GM19043 (cell line): Measurements from ENCODE around the gene PTCRA.
"Not testable (repeated sequence)": the region's sequence is repeated elsewhere in the genome, so short reads cannot be mapped to it uniquely, and the experiment has no call there.

Source experiments
- ATAC-seq: cut with Tn5 transposase; IDR thresholded peaks from one replicate; pipeline ENCODE4 v1.9.1; 2021; ENCODE audit warnings: low read depth; ENCODE audit not compliant: unreplicated experiment

Gene PTCRA

DNA sequence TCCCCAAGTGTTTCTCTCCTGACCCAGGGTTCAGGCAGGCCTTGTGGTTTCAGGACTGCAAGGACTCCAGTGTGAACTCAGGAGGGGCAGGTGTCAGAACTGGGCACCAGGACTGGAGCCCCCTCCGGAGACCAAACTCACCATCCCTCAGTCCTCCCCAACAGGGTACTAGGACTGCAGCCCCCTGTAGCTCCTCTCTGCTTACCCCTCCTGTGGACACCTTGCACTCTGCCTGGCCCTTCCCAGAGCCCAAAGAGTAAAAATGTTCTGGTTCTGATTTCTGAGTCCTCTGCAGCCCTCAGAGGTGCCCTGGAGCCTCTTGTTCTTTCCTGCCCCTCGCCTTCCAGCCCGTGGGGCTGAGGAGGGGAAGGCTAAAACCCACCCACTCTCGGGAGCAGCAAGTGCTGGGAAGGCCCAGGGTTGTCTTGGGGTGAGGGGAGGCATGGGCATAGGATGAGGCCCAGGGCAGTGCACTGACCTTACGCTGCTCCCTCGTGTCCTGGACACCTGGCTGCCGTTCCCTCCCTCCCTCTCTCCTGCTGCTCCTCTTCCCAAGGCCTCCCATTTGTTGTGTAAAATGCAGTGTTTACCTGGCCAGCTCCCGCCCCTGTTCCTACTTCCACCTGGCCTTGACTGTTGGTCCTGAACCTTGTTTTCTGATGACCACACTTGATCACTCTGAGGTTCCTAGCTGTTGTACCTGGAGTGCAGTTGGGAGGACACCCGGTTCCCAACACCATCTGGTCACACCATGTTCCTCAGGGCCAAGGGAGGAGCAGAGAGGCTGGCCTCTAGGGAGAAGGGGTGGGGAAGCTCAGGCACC lies 23.3 kb downstream of the PTCRA start:
- ATAC-seq = no peak

DNA sequence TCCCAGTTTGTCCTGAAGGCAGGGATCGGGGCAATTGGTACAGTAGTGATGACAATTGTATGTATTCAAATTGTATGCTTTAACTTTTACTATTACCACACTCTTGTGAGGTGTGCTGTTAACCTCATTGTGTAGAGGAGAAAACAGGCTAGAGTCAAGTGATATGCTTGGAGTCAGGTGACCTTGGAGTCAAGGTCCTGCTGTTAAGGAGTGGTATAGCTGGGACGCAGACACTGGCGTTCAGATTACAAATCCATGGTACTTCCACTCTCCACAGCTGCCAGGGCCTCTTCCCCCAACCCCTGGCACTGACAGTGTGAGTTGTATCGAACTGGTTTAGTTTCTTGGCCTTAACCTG lies 23.9 kb downstream of the PTCRA start:
- no peak for ATAC-seq

DNA sequence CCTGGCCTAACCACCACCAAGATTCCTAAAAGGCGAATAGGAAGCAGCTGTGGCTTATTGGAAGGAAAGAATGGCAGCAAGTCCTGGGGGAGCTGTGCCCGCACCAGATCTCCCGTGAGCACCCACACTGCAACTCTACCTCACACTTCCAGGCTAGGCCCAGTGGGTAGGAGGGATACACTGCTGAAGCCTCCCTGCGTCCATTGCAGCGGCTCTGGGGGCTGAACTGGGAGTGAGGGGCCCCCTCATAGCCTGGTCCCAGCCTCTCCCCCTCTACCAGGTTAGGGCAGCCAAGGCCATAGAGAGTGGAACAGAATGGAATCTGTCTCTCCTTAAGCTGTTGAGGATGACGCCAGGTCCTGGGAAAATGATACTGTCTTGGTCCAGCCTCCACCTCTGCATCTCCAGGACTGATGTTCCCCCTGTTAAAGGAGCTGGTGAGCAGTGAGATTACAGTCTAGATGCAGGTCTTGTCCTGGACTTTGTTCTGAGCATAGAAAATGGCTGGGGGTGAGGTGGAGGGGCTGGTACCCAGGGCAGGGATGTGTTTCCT lies 24.7 kb downstream of the PTCRA start:
- no peak for ATAC-seq

DNA sequence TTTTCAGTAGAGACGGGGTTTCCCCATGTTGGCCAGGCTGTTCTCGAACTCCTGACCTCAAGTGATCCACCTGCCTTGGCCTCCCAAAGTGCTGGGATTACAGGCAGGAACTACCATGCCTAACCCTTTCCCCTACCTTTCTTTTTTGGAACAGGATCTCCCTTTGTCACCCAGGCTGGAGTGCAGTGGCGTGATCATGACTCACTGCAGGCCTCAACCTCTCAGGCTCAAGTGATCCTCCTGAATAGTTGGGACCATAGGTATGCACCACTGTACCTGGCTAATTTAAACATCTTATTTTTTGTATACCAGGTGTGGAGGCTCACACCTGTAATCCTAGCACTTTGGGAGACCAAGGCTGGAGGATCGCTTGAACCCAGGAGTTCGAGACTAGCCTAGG lies 25.5 kb downstream of the PTCRA start:
- not testable (repeated sequence) for ATAC-seq

DNA sequence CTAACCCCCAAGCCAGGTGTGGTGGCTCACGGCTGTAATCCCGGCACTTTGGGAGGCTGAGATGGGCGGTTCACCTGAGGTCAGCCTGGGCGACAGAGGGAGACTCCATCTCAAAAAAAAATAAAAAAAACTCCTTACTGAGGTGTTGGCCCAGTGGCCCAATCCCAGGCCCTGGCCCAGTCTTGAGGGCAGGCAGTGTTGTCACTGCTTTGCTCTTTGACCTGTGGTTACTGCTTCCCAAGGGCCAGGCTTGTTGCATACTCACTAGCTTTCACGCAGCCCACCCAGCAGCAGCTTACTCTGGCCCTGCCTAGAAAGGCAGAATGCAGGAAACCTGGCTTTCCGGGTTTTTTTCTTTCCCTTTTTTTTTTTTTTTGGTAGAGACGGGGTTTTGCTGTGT lies 26.6 kb downstream of the PTCRA start:
- ATAC-seq = no peak

DNA sequence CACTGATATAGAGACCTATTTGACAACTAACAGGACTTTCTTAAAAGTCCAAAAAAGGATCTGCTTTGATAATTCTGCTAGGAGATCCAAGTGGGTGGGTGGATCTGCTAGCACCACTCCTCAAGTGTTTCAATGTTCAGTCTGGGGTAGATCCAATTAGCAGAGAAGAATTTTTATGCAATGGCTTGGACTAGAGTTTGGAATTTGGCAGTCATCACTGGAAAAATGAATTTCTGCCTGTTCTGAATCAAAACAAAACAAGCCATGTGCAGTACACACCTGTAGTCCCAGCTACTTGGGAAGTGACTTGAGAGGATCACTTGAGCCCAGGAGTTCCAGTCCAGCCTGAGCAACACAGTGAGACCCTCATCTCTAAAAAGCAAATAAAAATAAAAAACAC lies 32.1 kb downstream of the PTCRA start:
- no peak for ATAC-seq

DNA sequence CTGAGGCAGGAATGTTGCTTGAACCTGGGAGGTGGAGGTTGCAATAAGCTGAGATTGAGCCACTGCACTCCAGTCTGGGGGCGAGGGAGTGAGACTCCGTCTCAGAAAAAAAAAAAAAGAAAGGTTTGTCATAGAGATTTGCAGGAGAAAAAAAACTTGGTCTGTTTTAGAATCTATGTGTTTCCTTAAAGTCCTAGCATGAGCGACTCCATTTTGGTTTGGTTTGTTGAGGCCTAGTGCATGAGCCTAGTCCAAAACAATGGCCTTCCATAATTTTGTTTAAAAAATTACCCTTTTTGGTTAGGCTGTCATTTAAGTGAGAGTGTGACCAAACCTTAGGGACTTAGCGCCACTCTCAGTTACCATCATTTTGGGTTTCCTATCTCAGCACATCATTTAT lies 36.5 kb downstream of the PTCRA start:
- no peak for ATAC-seq

DNA sequence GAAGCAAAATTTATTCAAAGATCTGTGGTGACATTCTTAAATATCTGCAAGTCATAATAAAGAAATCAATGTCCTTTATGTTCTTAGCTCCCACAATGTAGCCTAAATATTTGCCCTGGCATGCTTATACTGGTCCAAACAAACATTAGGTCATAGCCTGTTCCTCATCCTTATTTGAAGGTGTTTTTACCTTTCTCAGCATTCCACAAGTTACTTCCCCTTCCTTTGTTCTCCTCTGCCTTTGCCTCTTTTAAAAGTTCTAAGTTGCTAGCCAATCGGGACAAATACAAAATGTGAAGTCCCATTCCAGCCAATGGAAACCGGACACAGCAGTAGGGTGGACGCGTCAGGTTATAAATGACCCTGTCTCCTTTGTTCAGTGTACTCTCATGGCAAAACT lies 38.6 kb downstream of the PTCRA start:
- not testable (repeated sequence) for ATAC-seq

DNA sequence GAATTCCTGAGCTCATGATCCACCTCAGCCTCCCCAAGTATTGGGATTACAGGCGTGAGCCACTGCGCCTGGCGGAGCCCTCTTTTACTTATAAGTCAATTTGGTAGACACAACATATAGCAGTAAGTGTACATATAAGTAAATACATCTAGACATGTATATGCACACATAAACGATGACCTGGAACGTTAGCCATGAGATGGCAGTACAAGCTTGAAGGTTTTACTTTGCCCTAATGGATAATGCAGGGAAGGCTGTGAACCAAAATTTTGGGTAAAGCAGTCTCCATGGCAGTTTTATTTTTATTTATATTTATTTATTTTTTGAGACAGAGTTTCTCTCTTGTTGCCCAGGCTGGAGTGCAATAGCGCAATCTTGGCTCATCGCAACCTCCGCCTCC lies 42.3 kb downstream of the PTCRA start:
- ATAC-seq = no peak

DNA sequence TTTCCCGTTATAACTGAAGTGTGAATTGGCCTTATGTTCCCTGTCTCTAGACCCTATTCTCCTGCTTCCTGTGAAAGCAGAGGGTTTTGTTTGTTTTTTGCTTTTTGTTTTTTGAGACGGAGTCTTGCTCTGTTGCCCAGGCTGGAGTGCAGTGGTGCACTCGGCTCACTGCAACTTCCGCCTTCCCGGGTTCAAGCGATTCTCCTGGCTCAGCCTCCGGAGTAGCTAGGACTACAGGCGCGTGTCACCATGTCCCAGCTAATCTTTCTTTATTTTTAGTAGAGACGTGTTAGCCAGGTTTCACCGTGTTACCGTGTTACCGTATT lies 44.0 kb downstream of the PTCRA start:
- ATAC-seq = no peak

DNA sequence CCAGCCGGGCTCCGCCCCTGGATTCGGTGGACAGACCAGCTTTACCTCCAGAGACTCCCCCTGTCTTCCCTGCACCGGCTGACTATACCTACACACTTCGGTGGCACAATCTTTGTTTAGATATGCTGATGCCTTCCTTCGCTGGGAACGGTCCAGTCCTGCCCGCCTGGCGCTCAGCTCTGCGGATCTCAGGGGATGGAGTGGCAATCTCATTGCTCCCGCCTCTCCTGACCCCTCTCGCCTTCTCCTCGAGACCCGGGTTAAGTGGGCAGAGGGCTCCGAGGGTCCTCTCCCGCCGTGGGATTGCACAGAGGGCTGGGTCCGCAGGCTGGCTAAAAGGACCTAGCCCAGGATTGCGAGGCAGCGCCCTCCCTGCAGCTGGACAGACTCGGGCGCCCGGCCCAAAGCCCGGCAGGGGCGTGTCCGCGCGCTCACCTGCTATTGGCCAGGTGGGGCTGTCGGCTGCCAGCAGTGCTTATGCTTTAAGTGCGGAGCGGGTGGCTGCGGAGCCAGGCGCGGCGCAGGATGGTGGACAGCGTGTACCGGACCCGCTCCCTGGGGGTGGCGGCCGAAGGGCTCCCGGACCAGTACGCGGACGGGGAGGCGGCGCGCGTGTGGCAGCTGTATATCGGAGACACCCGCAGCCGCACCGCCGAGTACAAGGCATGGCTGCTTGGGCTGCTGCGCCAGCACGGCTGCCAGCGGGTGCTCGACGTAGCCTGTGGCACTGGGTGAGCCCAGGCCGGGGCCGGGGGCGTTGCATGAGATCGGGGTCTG lies 44.6 kb downstream of the PTCRA start, which contains the start of gene GNMT:
Gene GNMT, plus strand, starts transcription at position 512 of the 777 bp plus-strand sequence. Its CDS starts 14 bp downstream, at position 526.
- ATAC-seq = no peak

DNA sequence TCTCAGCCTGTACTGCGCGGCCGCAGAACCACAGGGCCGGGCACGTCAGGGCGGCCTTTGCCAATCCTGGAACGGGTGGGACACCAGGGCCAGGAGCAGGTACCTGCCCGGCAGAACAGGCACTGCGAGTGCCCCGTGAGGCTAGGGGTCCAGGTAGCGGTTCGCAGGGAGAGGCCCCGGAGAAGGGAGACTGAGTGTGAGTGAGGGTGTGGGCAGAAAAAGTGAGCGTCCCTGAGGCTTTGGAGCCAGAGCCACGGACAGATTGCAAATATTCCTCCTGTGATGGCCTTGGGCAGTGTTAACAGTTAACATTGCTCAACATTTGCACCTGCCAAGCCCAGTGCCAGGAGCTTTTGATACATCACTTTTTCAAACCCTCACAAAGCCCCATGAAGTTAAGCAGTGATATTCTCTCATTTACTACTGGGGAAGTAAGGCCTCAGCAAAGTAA lies 45.2 kb downstream of the PTCRA start:
- no peak for ATAC-seq

DNA sequence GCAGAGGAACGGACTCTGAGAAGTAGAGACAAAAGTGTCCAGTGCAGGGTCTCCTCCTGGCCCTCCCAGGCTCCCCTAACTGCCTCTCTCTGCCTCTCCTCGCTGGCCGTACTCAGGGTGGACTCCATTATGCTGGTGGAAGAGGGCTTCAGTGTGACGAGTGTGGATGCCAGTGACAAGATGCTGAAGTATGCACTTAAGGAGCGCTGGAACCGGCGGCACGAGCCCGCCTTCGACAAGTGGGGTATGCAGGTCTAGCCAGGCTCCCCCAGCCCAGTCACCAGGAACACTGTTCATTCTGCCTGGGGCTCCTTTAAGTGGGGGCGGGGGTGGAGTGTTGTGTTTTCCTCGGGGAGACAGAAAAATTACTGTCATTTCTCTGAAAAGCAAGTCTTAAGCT lies 46.2 kb downstream of the PTCRA start:
- ATAC-seq = no peak

DNA sequence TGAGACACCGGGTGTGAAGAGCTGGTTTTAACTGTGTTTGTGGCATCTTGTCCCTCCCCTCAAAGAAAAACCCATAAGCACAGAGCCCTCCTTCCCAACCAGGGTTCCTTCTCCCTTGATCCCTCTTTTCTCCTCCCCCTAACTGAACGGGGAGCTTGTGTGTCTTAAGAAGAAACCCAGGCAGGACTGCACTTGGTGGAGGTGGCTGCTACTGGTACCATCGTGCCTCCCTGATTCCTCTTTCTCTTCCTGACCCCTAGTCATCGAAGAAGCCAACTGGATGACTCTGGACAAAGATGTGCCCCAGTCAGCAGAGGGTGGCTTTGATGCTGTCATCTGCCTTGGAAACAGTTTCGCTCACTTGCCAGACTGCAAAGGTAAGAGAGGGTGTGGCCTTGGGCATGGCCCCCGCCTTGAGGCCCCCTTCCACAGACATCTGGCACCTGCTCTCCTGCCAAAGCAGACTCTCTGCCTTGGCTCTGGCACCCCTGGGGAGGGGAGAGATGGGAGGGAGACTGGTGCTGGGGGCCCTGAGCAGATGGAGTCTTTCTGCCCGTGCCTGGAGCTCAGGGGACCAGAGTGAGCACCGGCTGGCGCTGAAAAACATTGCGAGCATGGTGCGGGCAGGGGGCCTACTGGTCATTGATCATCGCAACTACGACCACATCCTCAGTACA lies 46.8 kb downstream of the PTCRA start:
- ATAC-seq = no peak

DNA sequence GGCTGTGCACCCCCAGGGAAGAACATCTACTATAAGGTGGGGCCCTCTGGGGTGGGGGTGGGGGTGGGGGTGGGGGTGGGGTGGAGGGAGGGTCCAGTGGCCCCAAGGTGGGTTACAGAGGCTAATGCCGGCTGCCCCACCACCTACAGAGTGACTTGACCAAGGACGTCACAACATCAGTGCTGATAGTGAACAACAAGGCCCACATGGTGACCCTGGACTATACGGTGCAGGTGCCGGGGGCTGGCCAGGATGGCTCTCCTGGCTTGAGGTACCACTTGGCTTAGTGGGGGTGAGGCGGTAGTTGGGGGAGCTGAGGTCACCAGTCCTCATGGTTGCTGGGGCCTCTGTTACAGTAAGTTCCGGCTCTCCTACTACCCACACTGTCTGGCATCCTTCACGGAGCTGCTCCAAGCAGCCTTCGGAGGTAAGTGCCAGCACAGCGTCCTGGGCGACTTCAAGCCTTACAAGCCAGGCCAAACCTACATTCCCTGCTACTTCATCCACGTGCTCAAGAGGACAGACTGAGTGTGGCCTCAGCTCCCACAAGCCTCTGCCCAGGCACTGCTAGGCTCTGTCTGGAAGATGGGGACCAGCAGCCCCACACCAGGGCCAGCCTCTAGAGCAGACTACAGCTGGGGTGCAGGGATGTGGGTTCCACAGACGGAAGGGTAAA lies 47.5 kb downstream of the PTCRA start:
- no peak for ATAC-seq

DNA sequence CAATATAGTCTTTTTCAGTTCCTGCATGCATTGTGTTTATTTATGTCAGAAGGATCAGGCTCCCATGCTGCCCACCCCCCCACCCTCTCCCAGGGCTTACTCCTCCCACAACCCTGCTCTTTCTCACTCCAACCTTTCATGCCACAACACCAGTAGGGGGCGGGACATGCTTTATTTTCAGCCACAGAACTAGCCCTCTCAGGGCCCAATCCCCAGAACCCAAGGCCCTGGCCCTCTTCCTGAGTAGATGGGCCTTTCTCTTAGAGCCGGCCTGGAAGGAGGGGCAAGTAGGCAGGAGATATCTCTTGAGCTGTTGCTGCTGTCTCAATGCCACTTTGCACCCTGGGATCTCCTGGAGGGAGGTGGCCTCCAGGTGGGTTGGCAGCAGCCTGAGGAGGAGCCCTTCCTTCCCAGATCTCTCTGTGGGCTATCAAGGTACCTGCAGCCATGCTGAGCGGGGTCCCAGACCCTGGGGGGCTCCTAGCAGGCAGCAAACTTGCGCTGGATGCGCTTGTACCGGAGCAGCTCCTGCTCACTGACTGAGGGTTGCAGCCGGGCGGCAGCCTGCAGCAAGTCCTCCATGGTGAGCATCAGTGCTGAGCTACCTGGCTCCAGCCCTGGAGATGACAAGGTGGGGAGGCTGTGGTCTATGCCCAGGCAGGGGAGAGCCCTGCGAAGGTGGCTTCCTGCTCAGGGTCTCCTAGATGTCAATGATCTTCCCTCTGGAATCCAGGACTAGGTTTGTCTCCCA lies 48.2 kb downstream of the PTCRA start:
- no peak for ATAC-seq

DNA sequence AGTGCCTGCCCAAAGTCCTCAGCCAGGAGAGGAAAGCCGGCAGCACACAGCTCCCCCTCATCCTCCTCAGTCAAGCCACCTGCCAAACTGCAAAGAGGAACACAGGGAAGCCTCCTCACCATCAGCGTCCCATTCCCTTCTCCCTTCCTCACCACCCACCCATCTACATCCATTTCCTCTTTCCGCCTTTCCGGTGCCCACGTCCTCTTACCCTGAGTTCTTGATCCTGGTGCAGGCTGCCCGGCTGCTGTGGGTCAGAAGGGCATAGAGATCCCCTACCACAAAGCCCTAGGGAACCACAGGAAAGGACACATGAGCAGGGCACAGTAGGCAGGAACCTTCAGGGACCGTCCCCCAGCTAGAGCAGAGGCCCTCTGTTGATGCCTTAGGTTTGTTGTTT lies 50.7 kb downstream of the PTCRA start:
- ATAC-seq = no peak

DNA sequence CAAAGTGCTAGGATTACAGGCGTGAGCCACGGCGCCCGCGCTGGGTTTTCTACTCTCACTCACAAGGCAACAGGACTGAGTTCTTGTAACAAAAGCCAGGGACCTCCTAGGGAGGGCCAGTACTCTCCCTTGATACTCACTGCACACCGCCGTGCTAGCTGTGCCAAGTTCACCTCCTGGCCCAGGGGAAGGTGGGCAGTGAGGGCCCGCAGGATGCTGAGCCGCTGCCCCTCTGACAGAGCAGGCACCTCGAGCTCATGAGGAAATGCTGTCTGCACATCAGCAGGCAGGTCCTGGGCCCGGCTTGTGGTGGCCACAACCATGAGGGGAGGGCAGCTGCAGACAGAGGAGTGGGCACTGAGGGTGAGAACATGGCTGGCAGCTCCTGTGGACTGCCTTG lies 51.4 kb downstream of the PTCRA start:
- no peak for ATAC-seq

DNA sequence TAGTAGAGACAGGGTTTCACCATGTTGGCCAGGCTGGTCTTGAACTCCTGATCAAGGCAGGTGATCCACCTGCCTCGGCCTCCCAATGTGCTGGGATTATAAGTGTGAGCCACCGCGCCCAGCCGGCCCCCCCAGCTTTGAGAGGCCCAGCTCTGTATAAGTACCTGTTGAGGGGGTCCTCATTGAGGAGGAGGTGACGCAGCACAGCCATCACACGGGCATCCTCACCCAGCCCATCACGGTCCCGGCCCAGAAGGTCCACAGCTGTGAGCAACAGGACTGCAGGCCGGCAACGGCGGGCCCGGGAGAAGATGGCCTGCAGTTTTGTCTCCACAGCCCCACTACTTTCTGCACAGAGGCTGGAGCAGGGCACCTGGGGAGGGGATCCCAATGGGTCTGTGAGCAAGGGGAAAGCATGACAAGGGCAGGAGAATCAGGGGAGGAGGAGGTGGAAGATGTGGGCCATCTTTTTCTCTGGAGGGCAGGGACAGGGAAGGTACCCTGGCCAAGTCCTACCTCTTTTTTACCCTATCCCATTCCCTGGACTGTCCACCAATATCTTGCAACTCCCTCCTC lies 52.4 kb downstream of the PTCRA start:
- ATAC-seq = no peak

DNA sequence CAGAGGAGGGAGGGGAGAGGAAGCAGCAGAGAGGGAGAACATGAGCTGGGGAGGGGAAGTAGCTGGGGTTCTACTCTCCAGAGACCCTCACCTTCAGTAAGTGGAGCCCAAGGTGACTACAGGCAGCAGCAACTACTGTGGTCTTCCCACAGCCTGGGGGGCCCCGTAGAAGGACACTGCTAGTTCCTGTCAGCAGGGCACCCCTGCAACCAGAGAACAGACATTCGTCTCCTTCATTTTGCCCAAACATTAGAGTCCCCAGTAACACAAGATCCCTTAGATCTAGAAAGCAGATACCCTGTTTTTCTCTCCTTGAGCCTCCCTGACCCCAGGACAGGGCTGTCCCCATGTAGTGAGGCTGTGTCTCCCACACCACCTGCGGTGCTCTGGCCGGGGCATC lies 52.9 kb downstream of the PTCRA start:
- no peak for ATAC-seq
